G401 (cell line): ENCODE data around the gene CDC42EP2. TPM values are rescaled to one million over a fixed set of nuclear protein-coding genes. Genes with fewer than 3 reads are reported as not detected.

Source experiments
- DNase-seq: peaks from one replicate; pipeline ENCODE4 v3.0.0-alpha.2; 2015; ENCODE audit warnings: low spot score
- in situ Hi-C: cut with HindIII; loops from 2 replicates; pipeline ENCODE4 v1.10.0; 2016; ENCODE audit warnings: low sequenced_read_pairs, mixed read lengths
- total RNA-seq: library from RNA; depleted of rRNA; stranded (reverse); fragments of >200 nt; shearing (Covaris generic); gene quantifications from 2 replicates; pipeline ENCODE4 v1.2.3, GENCODE V29; 2014

CDC42EP2 gene
- total RNA-seq, 1 experiment from 2014 or later, result 4.6 TPM

DNA sequence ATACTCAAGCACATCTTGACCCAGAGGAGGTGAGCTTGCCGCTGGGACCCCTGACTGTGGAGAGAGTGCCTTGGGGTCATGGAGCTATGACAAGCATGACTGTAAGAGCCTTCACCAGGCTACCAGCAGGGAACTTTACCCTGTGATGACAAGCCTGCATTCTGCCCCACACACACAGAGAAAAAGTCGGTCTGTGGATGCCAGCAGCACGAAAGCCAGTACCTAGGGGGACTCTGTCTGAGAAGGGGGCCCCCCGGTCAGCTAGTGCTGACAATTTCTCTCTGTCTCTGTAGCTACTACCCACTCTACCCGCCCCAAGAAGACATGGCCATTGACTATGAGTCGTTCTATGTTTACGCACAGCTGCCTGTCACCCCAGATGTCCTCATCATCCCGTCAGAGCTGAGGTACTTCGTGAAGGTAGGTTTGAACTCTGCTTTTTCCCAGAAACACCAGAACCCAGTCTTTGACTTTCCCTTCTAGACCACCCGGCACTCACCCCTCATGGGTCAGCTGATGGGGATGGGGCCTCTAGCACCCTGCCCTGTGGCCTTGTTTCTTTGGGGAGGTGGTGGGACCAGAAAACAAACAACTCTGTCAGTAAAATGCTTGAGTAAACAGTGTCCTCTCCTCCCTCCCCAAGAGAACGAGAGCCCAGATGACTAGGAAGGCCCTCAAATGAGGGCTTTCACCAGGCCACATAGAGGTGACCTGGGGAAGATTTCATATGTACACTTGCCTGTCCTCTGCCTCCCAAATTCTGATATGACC, 18.9 kb upstream of the CDC42EP2 start:
- DNase-seq, result no peak
- in situ Hi-C loops, result no loop called here

DNA sequence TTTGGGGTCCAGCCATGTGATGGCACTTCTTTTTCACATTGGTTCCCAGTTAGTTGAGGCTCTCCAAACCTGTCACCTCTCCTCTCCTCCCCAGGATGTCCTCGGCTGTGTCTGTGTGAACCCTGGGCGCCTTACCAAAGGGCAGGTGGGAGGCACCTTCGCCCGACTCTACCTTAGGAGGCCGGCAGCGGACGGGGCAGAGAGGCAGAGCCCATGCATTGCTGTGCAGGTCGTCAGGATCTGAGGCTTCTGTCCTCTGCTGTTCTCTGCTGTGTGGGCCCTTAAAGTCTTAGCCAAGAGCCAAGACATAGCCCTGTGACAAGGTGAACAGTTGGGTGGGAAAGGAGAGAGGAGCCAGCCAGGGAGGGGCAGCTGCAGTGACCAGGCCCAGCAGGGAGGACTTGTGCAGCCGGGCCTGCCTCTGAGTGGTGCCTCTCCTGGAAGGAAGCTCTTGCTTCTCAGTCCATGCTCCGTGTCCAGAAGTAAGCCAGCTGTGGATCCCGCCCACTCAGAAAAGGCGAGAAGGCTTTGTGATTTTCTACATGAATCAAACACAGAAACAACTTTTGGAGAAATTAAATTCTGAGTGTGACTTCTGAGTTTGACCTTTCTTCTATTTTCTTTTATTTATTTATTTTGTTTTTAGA, 17.5 kb upstream of the CDC42EP2 start:
- DNase-seq, result no peak
- in situ Hi-C loops, result no loop called here

DNA sequence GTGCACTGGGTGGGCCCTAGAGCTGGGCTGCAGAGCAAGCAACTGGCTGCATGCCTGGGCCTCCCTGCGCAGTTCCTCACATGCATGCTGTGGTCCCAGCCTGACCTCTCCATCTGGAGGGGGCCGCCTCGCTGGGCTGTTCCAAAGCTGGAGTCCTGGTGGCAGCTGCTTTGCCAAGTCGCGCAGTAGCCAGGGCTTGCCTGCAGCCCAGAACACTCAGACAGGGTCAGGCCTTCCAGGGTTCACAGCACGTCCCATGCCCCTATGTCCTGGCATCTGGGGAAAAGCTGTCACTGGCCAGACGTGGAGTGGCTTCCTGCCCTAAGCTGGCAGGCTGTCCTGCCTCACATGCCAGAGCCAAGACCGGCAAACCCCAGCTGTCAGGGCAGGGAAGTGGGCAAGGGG, 16.5 kb upstream of the CDC42EP2 start:
- peak; percentile 27 for DNase-seq
- in situ Hi-C loops, result no loop called here

DNA sequence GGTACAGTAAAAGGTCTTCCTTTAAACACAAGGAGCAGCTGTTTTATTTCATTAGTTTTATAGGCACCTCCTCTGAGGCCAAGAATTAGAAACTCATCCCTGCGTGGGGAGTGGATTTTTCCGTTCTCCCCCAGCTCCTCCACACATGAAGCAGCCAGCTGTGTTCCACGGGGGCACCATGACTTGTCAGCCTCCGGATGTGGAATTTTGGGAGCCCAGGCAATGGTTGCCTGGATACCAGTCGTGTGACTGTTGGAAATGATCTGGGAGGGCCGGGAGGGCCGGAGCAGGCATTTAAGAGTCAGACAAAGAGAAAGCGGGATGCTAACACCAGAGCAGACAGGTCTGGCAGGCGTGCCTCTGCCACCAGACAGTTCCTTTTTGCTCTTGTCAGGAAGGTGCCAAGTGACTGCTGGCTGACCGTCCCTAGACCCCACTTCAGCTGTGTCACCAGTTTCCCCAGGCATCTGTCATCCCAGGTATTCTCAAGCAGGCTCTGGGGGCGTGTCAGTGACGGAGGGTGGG, 15.9 kb upstream of the CDC42EP2 start:
- in situ Hi-C loops, result no loop called here
- no peak for DNase-seq

DNA sequence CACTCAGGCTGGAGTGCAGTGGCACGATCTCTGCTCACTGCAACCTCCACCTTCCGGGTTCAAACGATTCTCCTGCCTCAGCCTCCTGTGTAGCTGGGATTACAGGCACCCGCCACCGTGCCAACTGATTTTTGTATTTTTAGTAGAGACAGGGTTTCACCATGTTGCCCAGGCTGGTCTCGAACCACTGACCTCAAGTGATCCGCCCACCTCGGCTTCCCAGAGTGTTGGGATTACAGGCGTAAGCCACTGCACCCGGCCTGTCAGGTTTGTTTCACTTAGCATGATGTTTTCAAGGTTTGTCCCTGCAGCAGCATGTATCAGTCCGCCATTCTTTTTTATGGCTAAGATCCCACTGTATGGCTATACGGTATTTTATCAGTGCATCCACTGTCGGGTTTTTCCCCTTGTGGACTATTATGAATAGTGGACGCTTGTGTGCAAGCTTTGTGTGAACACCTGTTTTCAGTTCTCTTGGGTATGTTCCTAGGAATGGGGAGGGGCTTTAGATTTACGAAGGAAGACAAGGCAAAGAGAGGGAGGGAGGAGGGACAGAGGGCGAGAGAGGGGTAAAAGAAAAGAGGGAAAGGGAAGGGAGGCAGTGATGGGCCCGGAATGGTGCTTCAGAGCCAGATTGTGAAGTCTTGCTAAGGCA, 13.9 kb upstream of the CDC42EP2 start:
- in situ Hi-C loops, result no loop called here
- no peak for DNase-seq

DNA sequence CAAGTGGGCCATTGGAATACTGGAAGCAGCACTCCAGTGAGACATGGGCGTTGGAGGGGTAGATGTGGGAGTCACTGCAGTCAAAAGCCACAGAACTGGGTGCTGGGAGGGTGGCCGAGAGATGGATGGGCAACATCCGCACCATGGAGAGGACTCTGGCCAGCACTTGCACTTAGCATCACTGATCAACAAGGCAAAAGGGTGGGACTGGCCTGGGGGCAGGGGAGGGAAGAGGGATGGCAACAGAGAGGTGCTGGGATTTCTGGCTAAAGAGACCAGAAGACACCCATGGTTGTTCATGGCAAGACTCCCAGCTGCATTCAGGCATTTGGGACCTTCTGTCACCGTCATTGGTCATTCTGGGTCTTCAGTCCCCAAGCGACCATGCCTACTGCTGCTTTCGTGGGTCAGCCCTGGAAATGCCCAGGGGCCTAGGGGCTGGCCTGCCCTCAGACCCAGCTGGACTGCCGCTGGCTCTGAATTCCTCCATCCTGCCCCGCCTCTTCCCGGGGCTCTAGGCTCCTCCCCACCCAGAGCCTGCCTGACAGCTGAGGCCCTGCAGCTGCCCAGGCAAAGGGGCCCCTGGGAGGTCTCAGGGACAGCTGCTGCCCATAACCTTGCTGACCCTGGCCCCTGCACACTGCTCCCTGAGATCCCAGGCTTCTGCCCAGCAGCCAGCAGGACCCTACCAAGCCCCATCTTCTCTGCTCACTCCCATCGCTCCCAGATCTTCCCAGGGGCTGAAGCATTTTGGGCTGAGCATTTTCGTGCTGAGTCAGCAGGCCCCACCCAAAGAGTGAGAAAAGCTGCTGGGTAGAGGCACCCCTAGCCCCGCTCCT, 13.0 kb upstream of the CDC42EP2 start:
- in situ Hi-C loops, result no loop called here
- no peak for DNase-seq

DNA sequence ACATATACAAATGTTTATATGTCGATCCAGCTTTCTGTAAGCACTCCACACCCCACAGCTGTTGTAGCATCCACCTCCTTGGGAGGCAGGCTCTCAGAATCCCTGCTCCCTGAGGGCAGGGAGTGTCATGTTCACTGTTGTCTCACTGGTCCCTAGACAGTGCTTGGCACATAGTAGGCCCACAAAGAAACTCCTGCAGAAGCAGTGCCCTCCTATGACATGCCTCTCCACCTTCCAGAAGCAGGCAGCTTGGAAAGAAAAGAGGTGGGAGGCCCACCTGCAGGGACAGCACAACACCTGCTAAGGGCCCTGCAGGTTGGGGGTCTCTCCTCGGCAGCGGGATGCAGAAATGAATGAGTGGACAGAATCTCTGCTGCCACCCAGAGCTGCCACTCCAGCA, 11.1 kb upstream of the CDC42EP2 start:
- no peak for DNase-seq
- in situ Hi-C loops, result no loop called here

DNA sequence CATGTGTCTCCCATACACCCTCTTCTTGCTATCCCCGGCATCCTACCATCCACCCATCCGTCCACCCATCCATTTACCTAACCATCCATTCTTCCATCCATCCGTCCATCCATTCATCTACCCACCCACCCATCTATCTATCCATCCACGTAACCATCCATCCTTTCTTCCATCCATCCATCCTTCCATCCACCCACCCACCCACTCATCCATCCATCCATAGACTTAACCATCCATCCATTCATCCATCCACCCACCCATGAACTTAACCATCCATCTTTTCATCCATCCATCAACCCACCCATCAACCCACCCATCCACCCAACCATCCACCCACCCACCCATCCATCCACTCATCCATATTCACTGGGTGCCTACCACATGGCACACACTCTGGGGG, 10.6 kb upstream of the CDC42EP2 start:
- in situ Hi-C loops, result no loop called here

DNA sequence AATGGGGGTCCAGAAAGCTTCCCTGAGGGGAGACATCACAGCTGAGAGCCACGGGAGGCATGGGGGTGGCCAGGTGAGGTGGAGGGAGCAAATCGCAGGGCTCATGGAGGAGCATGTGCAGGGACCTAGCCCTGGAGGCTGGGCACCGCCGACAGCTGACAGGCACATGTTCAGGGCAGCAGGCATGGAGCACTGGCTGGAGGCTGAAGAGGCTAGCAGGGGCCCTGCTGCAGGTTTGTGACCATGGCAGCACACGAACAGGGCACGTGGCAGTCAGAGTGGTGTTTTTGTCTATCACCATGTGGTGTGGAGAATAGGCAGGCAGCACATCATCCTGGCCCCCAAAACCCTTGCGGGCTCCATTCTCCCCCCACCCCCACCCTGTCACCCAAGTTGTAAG, 10.1 kb upstream of the CDC42EP2 start:
- in situ Hi-C loops, result no loop called here
- DNase-seq, result no peak

More for the DNA sequence above, 10.6 kb upstream of the CDC42EP2 start:
- DNase-seq, result no peak

DNA sequence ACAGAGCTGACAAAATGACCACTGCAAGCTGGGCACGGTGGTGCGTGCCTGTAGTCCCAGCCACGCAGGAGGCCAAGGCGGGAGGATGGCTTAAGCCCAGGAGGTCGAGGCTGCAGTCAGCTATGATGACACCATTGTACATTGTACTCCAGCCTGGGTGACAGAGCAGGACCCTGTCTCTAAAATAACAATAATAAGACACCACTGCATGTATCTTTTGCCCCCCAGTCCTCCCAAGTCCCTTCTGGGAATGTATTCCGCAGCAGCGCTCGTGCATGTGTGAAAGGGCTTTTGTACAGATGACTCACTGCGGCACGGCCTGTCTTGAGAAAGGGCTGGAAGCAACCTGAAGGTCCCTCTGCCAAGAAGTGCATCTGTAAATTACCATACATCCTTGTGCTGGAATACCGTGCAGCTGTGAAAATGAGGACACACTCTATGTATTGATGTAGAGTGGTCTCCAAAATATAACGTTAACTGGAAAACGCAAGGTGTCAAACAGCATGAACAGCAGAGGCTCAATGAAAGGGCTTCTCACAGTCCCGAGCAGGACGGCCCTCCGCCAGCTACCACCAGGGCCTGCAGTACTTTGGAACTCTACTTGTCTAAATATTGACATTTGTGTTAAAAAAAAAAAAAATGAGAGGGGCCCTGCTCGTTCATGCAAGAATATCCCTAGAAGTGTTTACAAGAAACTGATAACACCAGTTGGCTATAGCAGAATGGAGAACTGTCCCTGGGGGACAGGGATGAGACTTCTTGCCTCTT, 9.0 kb upstream of the CDC42EP2 start:
- in situ Hi-C loops, result no loop called here
- no peak for DNase-seq

DNA sequence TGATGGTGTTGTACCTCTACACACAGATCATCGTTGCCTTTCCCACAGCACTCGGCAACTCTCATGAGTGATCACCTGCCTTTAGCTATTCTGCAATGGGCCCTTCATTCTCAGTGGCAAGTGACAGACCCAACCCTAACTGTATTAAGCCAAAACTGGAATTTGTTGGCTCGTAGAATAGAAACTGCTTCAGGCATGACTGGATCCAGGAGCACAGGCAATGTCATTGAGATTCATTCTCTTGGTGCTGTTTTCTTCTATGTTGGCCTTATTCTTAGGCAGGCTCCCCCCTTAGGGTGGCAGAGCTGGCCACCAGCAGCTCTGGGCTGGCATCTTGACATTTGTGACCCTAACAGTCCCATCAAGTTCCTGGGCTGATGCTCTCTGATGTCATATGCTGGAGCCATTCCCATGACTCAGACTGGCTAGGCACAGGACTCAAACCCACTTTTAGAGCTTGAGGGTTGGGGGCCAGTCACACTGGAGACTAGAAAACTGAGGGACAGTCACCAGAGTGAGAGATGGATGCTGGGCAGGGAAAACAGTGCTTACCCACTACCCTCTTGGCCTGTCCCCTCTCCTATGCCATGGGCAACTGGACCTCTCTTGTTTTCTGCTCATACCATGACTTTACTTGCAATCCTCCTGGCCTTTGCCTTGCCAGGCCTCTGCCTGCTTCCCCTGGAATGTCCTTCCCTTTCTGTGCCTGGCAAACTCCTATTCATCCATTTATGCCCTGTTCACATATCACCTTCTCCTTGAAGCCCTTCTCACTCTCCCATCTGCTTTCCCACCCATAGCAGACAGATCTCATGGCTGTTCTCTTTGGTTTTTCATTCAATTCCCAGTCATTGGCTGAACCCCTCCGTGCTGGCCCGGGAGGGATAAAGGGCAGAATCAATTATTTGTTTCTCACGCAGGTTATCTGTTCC, 7.1 kb upstream of the CDC42EP2 start:
- DNase-seq, result no peak
- in situ Hi-C loops, result no loop called here

DNA sequence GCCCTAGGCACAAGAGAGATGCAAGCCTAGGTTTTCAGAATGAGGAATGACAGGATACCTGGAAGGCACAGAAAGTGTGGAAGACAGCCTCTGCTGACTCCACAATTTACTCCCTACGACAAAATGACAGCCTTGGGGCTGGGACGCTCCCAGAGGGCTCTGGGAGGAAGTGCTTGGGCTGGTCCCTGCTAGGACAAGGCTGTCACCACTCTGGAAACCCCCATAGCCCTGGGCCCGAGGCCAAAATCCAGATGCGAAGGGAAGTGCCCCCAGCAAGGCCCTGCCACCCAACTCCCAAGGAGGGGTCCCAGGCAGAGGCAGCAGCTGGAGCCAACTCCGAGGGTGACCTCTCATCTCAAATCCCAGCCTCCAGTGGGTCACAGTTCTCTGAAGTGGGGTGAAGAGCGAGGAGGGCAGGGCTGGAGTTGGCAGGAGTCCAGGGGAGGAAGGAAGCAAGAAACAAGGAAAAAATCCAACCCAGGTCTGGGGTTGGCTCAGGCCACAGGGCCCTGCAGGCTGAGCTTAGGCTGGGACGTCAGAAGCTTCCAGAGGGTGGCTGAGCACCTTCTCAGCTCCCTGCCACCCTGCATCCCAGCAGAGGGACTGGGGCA, 6.3 kb upstream of the CDC42EP2 start:
- in situ Hi-C loops, result no loop called here
- DNase-seq, result no peak

DNA sequence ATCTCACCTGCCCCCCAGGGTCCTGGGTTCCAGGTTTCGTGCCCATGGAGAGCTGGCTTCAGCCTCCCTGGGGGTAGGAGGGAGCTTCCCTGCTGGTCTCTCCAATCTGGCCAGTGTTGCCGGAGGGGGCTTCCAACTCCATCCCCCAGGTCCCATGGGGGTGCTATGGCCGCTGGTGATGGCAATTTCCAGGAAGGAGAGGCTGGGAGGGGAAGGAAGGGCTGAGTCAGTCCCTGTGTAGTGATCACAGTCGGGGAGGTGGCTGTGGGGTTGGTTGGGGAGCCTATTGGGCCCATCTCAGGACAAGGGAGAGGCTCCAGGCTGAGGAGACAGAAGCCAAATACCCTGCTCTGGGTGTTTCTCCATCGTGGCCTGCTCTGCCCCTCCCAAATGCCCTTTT, 5.7 kb upstream of the CDC42EP2 start:
- in situ Hi-C loops, result no loop called here
- no peak for DNase-seq

DNA sequence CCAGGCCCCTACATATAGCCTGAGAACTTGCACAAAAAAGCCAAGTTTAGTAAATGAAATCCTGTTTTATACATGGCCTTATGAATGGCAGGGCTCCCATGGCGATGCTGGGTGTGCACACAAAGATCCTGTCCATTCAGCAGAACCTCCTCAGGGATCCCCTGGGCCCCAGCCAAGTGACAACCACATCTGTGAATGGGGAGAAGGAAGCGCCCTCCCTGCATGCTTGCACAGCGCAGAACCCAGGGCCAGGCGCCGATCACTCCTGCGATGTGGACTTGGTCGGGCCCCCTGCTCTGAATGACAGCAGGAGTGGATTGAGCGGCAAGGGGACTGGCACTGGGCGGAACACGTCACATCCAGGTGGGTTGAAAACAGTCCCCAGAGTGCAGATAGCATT, 4.5 kb upstream of the CDC42EP2 start:
- DNase-seq, result no peak
- in situ Hi-C loops, result no loop called here

DNA sequence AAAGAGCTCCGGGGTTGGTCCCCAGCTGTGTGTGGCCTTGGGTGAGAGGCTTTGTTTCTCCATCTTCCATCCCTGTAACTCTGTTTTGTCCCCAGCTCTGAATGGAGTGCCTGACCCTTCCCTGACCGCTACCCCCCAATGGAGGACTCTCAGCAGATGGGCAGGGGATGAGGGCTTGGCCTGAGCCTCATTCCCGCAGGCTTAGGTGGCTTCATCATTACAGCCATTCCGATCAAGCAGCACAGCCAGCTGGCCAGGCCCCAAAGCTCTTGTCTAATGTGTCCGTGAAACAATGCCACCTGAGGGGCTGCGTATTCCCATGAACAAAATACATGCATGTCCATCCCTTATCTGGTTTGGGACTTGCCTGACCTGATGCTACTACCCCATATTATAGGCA, 3.9 kb upstream of the CDC42EP2 start:
- no peak for DNase-seq
- in situ Hi-C loops, result no loop called here

DNA sequence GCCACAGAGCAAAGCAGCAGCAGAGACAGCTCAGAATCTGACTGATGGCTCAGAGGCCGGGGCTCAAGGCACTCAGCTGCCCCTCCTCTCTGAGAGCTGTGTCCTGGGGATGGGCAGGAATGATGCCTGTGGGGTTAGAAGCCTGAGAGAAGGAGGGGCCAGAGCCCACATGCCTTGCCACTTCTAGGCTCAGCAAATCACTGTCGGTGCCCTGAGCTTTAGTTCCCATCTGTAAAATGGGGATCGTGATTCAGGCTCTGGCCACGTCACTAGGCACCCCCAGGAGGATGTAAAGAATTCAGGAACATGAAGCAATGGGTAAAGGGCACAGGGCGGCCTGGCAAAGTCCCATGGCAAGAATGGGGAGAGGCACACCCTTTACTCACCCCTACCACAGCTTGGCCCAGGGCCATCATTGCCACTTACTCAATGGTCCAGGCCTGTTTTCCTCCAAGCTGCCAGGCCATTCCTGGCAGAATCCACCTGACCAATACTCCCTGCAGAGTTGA, 3.4 kb upstream of the CDC42EP2 start:
- DNase-seq, result no peak
- in situ Hi-C loops, result no loop called here

DNA sequence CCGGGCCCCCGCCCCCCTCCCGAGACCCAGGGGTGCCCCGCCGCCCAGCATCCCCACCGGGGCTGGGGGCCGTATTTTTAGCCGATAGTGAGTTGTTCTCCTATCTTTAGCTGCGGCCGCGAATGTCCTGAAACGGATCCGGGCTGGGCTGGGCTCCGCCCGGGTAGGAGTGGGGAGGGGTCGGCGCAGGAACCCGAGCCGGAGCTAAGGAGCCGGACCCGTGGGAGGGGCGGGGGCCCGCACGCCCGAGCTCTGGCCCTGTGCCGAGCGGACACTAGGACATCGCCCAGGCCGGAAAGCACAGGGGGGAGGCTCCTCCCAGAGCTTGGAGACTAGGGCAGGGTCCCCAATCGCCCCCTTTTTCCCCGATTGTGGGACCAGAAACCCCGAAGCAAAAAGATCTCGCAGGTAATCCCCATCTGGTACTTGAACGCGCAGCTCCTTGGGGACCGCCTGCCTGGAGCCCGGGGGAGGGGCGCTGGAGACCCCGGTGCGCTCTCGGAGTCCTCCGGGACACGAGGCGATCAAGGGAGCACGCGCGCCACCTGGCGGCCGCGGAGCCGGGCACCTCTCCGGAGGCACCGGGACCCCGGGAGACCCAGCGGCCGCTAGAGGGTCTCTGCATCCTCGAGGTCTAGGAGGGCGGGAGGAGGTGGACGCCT, 669 bp downstream of the CDC42EP2 start:
- in situ Hi-C loops, result no loop called here
- DNase-seq, result peak; percentile 61
